Endothelial cell (in vitro differentiated cells): Measurements from ENCODE around the gene TRPV5. TPM values are rescaled to one million over a fixed set of nuclear protein-coding genes. Genes with fewer than 3 reads are reported as not detected.
"Not testable (repeated sequence)": the region's sequence is repeated elsewhere in the genome, so short reads cannot be mapped to it uniquely, and the experiment has no call there.

Experiments used
- DNase-seq: peaks from one replicate; pipeline ENCODE4 v3.0.0; 2021; ENCODE audit warnings: low spot score
- H3K27ac Mint-ChIP-seq: one replicate; pipeline ENCODE4 v1.8.0; 2021; ENCODE audit warnings: mixed read lengths, inconsistent platforms; ENCODE audit not compliant: unreplicated experiment
- H3K27me3 Mint-ChIP-seq: one replicate; pipeline ENCODE4 v1.8.0; 2021; ENCODE audit warnings: mild to moderate bottlenecking, moderate library complexity, mixed read lengths, inconsistent platforms; ENCODE audit not compliant: unreplicated experiment
- H3K36me3 Mint-ChIP-seq: one replicate; pipeline ENCODE4 v1.8.0; 2021; ENCODE audit warnings: mild to moderate bottlenecking, low read depth, mixed read lengths, inconsistent platforms; ENCODE audit not compliant: unreplicated experiment
- H3K4me1 Mint-ChIP-seq: one replicate; pipeline ENCODE4 v1.8.0; 2021; ENCODE audit warnings: mild to moderate bottlenecking, mixed read lengths, inconsistent platforms; ENCODE audit not compliant: unreplicated experiment
- H3K4me3 Mint-ChIP-seq: one replicate; pipeline ENCODE4 v1.8.0; 2021; ENCODE audit warnings: mild to moderate bottlenecking, mixed read lengths, inconsistent platforms; ENCODE audit not compliant: unreplicated experiment
- H3K9me3 Mint-ChIP-seq: one replicate; pipeline ENCODE4 v1.8.0; 2021; ENCODE audit warnings: mixed read lengths, inconsistent platforms; ENCODE audit not compliant: unreplicated experiment
- CTCF ChIP-seq: fragments of 200-600 bp; sonication (generic); IDR thresholded peaks from one replicate; pipeline ENCODE4 v1.5.0; 2021; ENCODE audit warnings: antibody characterized with exemption; ENCODE audit not compliant: unreplicated experiment
- long read RNA-seq: library from polyadenylated mRNA; unstranded; transcript quantifications from one replicate; pipeline ENCODE4 v2.0.0, GENCODE V29; 2020; ENCODE audit not compliant: unreplicated experiment
- total RNA-seq: library from RNA; stranded (reverse); fragmentation: NEBNext Ultra II Directional; extraction: Animal tissue kit (Norgen Biotek cat#: 25700); gene quantifications from one replicate; pipeline ENCODE4 v1.2.1, GENCODE V29; 2021; ENCODE audit not compliant: unreplicated experiment

The TRPV5 gene
- not detected for total RNA-seq
- long read RNA-seq, result 0 reads

GRCh38 chr7:142933624-142934023, at the start of gene TRPV5:
TSS of gene TRPV5 (minus strand) at chr7:142933746. CDS start at chr7:142933459, 287 bp downstream.
- Mint-ChIP-seq H3K36me3 (no peaks in the 10 kb centered on the region), H3K4me3 (no peak within 1 kb of the TSS), H3K4me1 (peaks cover 5% of the 10 kb centered on the region), H3K27me3 (peaks cover 10% of the 10 kb centered on the region), H3K27ac (no peak within 1 kb of the TSS), H3K9me3 (no peaks in the 10 kb centered on the region)
- TF ChIP-seq CTCF, result no peak
- no peak for DNase-seq

GRCh38 chr7:142978402-142978801, 44.9 kb upstream of the TRPV5 start:
- H3K4me3 Mint-ChIP-seq, H3K9me3 Mint-ChIP-seq, H3K4me1 Mint-ChIP-seq, H3K27me3 Mint-ChIP-seq, H3K27ac Mint-ChIP-seq, H3K36me3 Mint-ChIP-seq, DNase-seq: not testable (repeated sequence)

- DNase-seq, result no peak
- no peaks in the 10 kb centered on the region for H3K9me3 Mint-ChIP-seq
- no peaks in the 10 kb centered on the region for H3K36me3 Mint-ChIP-seq
- H3K27ac Mint-ChIP-seq, result no peak overlapping the region
- no peak overlapping the region for H3K4me3 Mint-ChIP-seq
- no peaks in the 10 kb centered on the region for H3K27me3 Mint-ChIP-seq
- no peaks in the 10 kb centered on the region for H3K4me1 Mint-ChIP-seq
- no peak for TF ChIP-seq CTCF
Observed at GRCh38 chr7:142974626-142975025, 41.1 kb upstream of the TRPV5 start.

GRCh38 chr7:142969183-142969582, 35.6 kb upstream of the TRPV5 start:
- DNase-seq, result no peak
- H3K27ac Mint-ChIP-seq, result no peak overlapping the region
- H3K4me1 Mint-ChIP-seq, result peaks cover 2% of the 10 kb centered on the region
- TF ChIP-seq CTCF, result no peak
- no peaks in the 10 kb centered on the region for H3K36me3 Mint-ChIP-seq
- no peaks in the 10 kb centered on the region for H3K9me3 Mint-ChIP-seq
- H3K4me3 Mint-ChIP-seq, result no peak overlapping the region
- no peaks in the 10 kb centered on the region for H3K27me3 Mint-ChIP-seq

- H3K9me3 Mint-ChIP-seq, result no peaks in the 10 kb centered on the region
- peaks cover 1% of the 10 kb centered on the region for H3K27me3 Mint-ChIP-seq
- peaks cover 2% of the 10 kb centered on the region for H3K4me1 Mint-ChIP-seq
- H3K4me3 Mint-ChIP-seq, result no peak overlapping the region
- H3K27ac Mint-ChIP-seq, result no peak overlapping the region
- no peaks in the 10 kb centered on the region for H3K36me3 Mint-ChIP-seq
- no peak for DNase-seq
- no peak for TF ChIP-seq CTCF
Observed at GRCh38 chr7:142968229-142968628, 34.7 kb upstream of the TRPV5 start.
